HG02571 (cell line): Measurements from ENCODE around the gene CPSF7.
"Not testable (repeated sequence)": the region's sequence is repeated elsewhere in the genome, so short reads cannot be mapped to it uniquely, and the experiment has no call there.

ENCODE experiments used
- ATAC-seq: cut with Tn5 transposase; IDR thresholded peaks from one replicate; pipeline ENCODE4 v1.9.1; 2021; ENCODE audit warnings: mild to moderate bottlenecking, moderate library complexity; ENCODE audit not compliant: unreplicated experiment

Gene CPSF7, protein sequence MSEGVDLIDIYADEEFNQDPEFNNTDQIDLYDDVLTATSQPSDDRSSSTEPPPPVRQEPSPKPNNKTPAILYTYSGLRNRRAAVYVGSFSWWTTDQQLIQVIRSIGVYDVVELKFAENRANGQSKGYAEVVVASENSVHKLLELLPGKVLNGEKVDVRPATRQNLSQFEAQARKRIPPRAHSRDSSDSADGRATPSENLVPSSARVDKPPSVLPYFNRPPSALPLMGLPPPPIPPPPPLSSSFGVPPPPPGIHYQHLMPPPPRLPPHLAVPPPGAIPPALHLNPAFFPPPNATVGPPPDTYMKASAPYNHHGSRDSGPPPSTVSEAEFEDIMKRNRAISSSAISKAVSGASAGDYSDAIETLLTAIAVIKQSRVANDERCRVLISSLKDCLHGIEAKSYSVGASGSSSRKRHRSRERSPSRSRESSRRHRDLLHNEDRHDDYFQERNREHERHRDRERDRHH

DNA sequence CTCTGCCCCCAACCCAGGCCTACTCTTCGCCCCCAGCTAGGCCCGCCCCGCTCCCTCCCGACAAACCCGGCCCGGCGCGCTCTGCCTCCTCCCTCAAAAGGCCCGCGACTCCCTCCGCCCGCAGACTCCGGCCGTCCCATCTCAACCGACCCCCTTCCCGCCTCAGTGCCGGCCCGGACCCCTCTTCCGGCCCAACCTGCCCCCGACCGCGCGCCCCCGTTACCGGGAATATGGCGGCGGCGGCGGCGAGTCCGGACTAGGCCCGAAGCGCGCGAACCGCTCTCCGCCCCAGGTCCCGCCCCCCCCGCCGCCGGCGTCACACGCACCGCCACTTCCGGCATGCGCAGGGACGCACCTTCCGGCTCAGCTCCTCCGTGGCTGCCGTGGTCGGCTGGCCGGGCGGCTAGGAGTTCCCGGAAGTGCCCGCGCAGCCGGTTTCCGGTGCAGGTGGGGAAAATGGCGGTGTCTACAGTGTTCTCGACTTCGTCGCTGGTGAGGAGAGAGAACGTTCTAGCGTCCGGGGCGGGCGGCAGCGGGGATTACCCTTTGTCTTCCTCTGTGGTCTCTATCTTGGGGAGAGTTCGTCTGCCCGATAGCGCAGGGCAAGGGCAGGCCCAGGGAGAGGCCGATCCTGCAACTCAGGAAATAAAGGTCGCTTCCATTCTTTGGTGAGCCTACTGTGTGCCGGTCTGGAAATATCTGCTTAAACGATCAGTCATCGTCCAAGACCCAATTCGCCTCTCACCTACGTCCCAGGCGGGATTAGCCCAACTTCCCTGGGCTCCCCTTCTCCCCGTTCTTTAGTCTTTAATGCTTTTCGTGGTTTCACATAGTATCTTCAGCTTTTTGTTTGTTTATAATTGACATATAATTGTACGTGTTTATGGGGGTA is at the start of gene CPSF7, which contains the start of gene SDHAF2:
TSS of gene CPSF7 (minus strand) at position 285 of the 892 bp plus-strand sequence. CDS start 740 bp downstream, outside the sequence.
TSS of gene SDHAF2 (plus strand) at position 434 of the 892 bp plus-strand sequence. CDS start at position 457, 23 bp downstream.
- peak; percentile 82 for ATAC-seq

DNA sequence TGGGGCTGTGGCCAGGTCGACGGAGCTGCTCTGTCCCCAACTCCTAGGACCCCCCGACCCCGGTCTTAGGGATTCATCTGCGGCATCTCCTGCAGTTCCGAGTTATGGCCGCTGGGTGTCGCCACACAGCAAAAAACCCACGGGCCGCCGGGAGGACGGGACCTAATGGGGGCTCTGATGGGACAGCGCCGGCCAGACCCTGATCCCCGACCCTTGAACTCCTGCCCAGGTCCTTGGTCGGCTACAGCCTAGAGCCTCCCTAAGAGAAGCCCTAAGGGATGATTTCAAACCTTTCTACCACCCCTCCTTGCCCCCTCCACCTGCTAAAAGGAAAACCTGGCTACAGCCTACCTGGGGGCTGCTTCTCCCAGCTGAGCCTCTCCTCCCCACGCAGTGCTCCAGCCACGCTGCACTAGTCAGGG is 48.0 kb upstream of the CPSF7 start:
- ATAC-seq: no peak

DNA sequence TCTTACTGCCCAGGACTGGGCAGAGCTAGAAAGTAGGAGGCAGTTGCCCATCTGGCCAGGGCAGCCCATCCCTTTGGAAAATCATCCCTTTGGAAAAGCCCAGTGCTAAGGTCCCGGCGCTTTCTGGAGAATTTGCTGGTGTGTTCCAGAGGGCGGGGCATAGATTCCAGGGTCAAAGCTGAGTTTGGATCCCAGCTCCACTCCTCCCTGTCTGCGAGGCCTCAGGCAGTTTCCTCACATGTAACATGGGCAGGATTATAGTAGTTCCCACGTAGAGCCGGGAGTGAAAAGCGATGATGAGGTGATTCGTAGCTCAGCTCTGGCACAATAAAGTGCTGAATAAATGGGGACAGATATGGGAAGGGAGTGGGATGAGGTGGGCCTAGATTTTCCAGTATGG is 47.4 kb upstream of the CPSF7 start:
- no peak for ATAC-seq

DNA sequence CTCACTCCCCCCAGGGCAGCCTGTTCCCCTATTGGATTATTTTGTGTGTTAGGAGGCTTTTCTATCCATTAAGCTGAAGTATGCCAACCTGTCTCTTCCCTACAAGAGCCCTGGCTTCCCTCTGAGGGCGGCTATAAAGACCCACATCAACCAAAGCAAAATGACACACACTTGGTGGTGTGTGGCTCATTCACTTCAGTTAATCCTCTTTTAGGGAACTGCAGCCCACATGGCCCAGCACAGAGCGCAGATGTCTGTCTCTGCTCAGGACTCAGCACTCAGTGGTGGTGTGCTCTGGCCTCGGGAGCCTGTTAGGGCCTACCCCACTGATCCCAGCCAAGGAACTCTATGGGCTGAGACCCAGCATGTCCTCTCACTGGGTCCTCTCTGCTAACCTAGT is 46.6 kb upstream of the CPSF7 start:
- ATAC-seq: no peak

DNA sequence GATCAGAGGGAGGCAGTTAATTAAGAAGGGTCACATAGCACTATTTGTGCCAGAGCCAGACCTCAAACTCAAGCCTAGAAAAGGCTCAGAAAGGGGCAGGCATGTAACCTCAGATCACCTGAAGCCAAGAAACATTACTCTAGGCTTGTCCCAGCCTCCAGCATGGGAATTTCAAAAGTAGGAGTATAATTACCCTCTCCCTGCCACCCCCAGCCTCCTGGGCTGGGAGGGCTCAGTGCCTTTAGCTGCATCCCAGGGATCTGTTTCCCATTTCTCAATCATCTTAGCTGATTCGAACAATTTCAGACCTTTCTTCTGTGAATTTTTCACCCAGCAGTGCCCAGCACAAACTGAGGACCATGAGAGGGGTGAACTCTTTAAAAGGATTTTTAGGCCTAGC is 45.7 kb upstream of the CPSF7 start:
- ATAC-seq: no peak

DNA sequence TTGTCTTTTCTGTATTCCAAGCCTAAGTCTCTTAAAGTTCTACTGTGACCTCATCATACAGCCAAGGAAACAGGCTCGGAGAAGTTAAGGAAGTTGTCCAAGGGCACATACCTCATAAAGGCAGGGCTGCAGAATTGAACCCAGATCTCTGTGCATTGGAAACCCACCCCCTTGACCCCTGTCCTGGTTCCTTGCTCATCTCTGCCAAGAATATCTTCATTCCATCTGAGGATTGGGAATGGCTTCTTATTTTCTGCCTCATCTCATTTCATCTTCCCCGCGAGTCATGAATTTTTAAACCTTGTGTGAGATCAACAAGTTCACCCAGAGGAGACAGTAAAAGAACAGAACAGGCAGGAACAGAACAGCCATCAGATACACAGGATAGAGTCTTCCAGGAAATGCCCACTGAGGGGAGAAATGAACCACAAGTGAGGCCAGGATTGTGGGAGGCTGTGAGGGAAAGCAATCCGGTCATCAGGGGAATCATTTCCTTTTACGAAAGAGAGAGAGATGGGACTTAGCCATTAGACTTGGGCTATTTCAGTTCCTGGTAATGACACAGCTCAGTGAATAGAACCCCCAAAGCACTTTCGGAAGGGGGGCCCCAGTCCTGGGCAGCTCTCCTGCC is 44.4 kb upstream of the CPSF7 start:
- ATAC-seq: no peak

DNA sequence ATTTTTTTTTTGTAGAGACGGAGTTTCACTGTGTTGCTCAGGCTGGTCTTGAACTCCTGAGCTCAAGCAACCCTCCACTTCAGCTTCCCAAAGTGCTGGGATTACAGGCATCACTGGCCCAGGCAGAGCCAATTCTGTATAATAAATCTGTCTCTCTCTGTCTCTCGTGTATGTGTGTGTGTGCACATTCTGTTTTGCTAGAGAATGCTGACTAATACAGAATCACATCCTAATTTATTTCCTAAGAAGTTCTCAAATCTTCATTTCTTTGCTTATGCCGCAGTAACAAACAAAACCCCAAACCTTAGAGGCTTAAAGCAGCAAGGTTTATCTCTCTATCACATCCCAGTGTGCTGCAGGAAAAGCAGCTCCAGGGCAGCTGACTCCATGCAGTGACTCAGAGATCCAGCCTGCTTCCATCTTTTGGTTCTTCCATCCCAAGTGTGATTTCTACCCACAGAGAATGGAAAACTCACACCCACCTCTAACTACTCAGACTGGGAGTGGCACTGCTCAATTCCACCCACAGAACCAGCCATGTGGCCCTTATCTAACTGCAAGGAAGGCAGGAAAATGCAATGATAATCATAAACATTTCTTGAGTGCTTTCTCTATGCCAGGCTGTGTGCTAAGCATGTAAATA is 43.7 kb upstream of the CPSF7 start:
- no peak for ATAC-seq

DNA sequence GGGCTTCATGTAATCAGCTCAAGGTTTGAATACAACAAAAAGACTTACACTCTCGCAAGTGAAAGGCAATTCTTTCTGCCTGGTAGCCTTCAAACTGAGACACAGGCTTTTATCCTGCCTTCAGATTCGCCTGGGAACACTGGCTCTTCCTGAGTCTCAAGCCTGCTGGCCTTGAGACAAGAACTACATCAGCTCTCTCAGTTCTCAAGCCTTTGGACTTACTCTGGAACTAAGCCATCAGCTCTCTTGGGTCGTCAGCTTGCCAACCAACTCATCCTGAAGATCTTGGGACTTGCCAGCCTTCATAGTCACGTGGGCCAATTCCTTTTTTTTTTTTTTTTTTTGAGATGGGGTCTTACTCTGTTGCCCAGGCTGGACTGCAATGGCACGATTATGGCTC is 43.1 kb upstream of the CPSF7 start:
- ATAC-seq: no peak

DNA sequence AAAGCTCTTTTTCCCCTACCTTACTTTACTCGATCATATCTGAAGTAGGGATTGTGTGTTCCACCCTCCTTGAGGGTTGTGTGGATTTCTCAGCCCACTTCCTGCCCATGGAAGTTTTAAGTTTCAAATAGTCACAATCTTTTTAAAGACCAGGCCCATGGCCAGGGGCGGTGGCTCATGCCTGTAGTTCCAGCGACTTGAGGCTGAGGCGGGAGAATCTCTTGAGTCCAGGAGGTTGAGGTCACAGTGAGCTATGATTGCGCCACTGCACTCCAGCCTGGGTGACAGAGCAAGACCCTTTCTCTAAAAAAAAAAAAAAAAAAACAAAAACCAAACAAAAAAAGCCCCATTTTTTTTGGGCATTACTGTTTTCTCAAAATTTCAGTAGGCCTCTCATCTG is 42.5 kb upstream of the CPSF7 start:
- no peak for ATAC-seq

DNA sequence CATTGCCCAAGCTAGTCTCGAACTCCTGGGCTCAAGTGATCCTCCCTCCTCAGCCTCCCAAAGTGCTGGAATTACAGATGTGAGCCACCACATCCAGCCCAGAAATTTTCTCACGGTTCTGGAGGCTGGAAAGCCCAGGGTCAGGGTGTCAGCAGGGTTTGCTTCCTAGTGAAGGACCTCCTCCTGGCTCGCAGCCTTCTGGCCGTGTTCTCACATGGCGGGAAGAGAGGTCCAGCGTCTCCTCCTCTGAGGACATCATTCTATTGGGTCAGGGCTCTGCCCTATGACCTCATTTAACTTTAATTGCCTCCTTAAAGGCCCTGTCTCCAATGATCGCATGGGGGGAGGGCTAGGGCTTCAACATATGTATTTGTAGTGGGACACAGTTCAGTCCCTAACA is 38.2 kb upstream of the CPSF7 start:
- ATAC-seq: no peak

DNA sequence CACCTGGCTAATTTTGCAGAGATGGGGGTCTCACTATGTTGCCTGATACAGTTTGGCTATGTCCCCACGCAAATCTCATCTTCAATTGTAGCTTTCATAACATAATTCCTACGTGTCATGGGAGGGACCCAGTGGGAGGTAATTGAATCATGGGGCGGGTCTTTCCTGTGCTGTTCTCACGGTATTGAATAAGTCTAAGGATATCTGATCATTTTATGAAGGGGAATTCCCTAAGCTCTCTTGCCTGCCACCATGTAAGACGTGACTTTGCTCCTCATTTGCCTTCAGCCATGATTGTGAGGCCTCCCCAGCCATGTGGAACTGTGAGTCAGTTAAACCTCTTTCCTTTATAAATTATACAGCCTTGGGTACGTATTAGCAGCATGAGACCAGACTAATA is 37.8 kb upstream of the CPSF7 start:
- ATAC-seq: not testable (repeated sequence)

DNA sequence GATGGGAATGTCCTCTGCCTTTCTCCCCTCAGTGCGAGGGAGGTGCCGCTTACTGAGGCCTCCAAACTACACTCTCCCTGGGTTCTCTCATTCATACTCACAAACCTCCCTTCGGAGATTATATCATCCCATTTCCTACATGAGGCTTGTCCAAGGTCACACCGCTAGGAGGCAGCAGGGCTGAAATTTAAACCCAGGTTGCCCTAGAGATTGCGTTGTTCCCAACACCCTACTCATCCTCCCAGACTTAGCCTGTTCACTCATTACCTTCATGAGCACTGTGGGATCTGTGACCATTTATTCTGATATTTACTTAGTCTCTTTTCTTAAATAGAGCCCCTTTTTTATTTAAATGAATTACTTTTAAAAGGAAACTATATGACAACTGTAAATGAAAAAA is 31.2 kb upstream of the CPSF7 start:
- ATAC-seq: no peak

DNA sequence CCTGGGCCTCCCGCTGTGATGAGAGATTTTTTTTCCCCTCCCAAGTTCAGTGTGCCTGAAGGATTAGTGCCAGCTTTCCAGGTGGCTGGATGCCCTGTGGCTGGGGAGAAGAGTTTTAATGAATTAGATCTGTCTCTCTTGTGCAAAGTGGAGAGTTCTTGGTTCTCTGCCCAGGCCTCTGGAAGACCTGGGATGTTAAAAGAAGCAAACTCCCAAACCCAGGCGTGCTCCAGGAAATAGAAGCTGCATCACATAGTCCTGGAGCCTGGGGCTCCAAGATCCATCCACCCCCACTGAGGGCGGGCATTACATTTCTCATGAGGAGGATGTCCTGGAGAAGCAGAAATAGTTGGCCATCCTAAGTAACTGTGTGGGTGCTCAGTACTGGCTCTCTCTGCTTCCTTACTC is 30.7 kb upstream of the CPSF7 start:
- ATAC-seq: no peak

DNA sequence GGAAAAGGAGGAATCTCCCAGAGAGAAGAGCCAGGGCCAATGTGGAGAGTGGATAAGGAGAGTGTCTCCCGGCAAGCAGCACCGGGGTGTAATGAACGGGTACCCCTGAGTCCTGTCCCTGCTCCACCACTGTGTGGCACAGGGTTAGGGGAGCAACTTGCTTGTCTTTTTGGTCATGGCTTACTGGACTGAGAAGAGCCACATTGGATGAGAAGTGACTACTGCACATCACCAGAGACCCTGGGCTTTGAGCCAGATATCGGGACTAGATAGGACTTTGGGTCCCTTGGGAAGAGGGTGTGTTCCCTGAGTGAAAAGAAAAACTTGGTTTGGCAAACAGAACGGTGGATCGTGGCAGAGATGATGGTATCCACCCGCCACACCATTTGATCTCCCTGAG is 24.7 kb upstream of the CPSF7 start:
- ATAC-seq: no peak

DNA sequence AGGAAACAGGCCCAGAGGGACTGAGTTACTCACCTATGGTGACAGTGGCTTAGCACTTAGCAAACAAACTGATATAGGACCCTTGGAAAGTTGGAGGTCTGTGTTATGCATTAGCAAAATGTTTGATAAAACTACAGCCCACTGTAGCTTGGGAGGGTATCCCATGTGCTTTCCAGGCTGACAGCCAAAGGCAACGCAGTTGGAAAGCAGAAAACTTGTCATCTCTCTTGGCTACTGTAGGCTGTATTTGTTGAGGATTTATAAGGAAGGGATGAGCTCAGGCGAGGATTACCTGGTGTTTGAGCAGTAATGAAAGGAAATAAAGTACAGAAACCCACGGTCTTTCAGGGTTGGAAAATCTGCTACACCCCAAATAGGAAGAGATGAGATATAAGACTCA is 23.9 kb upstream of the CPSF7 start:
- no peak for ATAC-seq

DNA sequence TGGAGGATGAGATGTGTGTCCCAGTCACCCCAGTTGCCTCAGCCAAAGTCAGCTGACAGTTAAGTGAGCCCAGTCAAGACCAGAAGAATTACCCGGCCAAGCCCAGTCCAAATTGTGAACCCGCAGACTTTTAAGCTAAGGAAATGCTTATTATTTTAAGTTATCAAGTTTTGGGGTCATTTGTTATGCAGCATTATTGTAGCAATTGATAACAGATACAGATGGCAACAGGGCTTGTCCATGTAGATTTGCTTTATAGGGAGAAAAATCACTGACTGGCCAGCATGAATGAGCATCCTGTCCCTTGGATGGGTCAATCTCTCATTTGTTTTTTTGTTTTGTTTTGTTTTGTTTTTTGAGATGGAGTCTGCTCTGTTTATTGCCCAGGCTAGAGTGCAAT is 23.1 kb upstream of the CPSF7 start:
- ATAC-seq: no peak

DNA sequence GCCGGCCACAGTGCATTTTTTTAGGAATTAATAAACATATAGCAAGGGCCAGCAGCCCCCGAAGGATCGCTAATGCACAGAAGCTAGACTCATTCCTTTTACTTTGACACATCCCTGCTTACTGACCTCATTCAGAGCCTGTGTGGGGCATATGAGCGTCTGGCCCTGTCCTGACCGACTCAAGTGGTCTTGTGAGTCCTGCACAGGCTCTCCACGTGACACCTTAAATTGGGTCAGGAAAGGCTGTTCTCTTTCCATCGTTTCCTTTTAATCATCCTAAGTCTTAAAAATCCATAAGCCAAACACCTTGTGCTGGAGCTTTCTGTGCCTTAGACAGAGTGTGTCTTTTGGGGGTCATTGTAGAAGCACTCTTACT is 18.8 kb upstream of the CPSF7 start:
- ATAC-seq: no peak

DNA sequence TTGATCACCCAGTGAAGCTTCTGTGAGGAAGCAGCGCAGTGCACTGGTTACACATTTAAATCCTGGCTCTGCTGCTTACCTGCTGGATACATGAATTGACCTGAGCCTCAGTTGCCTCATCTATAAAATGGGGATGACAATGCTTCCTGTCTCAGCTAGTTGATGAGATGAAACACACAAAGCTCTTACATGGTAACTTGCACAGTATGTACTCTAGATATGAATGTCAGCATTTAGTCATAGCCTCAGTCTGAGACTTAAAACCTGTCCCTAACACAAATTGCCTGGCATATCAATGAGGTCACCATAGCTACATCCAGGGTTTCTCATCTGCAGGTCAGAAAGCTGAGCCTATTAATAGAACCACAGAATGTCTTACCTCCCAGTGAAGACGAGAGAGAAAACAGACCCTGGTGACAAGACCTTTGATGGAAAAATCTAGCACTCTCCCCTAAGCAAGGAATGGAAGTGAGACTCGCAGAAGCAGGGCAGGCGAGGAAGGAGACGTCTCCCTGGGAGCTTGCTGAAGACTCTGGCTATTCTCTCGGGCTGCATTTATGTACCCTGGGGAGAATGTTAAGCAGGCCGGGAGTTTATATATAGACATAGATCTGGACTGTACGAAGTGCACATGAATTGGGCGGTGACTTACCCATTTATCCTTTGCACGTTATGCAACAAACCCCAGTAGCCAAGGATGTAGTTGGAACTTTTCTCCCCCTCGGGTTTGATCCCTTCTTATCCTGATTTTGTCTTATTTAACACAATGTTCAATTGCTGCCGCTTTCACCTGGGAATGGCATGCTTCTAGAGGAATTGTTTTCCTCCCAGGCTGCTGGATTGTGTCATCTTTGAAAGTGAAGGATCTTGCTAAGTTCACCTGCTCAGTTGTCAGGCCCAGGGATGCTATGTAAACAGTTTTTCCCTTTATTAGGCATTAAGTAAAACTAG is 18.1 kb upstream of the CPSF7 start:
- ATAC-seq: no peak

DNA sequence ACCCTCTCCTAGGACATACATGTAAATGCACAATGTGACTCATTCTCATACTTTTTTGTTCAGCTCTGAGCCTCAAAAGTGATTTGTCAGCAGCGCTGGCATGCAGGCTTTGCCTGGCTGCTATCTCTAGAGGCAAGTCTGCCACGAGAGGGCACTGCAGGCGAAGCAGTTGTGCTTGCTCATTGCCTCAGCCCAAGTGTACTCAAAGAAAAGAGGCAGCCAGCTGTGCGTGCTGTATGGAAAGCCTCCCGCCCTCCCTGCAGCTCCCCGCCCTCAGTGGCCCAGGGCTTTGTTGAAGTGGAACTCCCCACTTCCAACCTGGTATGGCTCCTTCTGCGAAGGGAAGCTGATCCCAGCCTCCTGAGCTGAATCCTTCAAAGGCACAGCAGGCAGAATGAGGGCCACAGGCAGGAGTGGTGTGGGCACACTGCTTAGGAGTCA is 16.5 kb upstream of the CPSF7 start:
- no peak for ATAC-seq

DNA sequence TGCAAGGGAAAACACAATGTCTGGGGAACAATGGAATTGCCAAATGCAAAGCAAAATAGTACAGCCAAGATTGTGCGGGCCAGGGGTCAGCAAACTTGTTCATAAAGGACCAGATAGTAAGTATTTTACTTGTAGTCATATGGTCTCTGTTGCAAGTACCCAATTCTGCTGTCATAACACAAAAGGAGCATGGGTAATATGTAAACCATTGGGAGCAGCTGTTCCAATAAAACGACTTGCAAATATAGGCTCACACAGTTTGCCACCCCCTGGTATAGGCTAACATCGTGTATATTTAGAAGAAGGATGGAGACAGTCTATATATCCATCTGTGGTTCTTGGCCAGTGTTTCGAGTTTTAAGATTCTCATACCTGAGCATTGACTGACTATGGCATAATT is 15.7 kb upstream of the CPSF7 start:
- no peak for ATAC-seq
